Uterus (tissue), 2 donors: ENCODE results near the gene ASB8.

Experiments used
- POLR2A ChIP-seq, 2 donors: fragments of 450-650 bp; IDR thresholded peaks; one replicate each; pipeline ENCODE4 v1.6.1; 2016; ENCODE audit warnings: antibody characterized with exemption in 2 of 2, mild to moderate bottlenecking in 1 of 2, moderate library complexity in 1 of 2
- TF ChIP-seq, protein P1 (sequence below), 4 experiments: fragments of 200-600 bp in 2 of 4; fragments of 450-650 bp in 2 of 4; sonication (generic) in 2 of 4; IDR thresholded peaks; one replicate each; pipeline ENCODE4 v1.5.1; 2016 to 2019; ENCODE audit warnings: antibody characterized with exemption in 4 of 4, mild to moderate bottlenecking in 2 of 4, moderate library complexity in 1 of 4

DNA sequence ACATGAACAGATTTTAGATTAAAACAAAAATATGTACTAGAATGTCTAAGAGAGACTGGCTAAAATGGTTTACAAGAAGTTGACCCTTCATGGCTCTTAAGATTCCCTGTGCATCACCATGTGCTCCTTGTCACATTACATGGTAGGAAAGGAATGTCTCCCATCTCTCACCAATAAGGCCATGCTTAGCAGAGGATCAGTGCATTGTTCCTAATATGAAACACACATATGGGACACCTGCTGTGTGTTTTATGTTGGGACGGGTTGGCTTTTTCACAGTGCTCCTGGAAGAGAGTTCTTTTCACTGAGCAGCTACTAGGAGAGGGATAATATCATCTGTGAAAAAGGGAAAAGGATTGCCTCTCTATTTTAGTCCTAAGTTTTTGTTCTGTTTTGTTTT is 28.5 kb downstream of the ASB8 start:
- TF ChIP-seq, protein P1, sequence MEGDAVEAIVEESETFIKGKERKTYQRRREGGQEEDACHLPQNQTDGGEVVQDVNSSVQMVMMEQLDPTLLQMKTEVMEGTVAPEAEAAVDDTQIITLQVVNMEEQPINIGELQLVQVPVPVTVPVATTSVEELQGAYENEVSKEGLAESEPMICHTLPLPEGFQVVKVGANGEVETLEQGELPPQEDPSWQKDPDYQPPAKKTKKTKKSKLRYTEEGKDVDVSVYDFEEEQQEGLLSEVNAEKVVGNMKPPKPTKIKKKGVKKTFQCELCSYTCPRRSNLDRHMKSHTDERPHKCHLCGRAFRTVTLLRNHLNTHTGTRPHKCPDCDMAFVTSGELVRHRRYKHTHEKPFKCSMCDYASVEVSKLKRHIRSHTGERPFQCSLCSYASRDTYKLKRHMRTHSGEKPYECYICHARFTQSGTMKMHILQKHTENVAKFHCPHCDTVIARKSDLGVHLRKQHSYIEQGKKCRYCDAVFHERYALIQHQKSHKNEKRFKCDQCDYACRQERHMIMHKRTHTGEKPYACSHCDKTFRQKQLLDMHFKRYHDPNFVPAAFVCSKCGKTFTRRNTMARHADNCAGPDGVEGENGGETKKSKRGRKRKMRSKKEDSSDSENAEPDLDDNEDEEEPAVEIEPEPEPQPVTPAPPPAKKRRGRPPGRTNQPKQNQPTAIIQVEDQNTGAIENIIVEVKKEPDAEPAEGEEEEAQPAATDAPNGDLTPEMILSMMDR (IDR thresholded peaks at IDR 0.05): no peak
- no peak for TF ChIP-seq POLR2A (IDR thresholded peaks at IDR 0.05)
